NCI-H2227 (cell line): ENCODE results near the gene NOS1.
"Not testable (repeated sequence)": the region's sequence is repeated elsewhere in the genome, so short reads cannot be mapped to it uniquely, and the experiment has no call there.

ENCODE experiments used
- DNase-seq: peaks from one replicate; lab custom pipeline; 2025; ENCODE audit not compliant: unreplicated experiment; lab: John Stamatoyannopoulos, UW

The NOS1 gene

GRCh38 chr12:117210266-117210918 is 151.0 kb downstream of the NOS1 start:
- DNase-seq, result no peak

- no peak for DNase-seq
Measured at GRCh38 chr12:117209626-117210025, 151.8 kb downstream of the NOS1 start.

- no peak for DNase-seq
Measured at GRCh38 chr12:117208811-117209455, 152.5 kb downstream of the NOS1 start.

GRCh38 chr12:117208206-117208605 is 153.2 kb downstream of the NOS1 start:
- no peak for DNase-seq

GRCh38 chr12:117207675-117208074 is 153.8 kb downstream of the NOS1 start:
- no peak for DNase-seq

- no peak for DNase-seq
Measured at GRCh38 chr12:117202556-117202955, 158.9 kb downstream of the NOS1 start.

- DNase-seq, result no peak
Measured at GRCh38 chr12:117202033-117202432, 159.4 kb downstream of the NOS1 start.

- DNase-seq, result not testable (repeated sequence)
Measured at GRCh38 chr12:117199956-117200744, 161.3 kb downstream of the NOS1 start.

- DNase-seq, result not testable (repeated sequence)
Measured at GRCh38 chr12:117196334-117196733, 165.1 kb downstream of the NOS1 start.

GRCh38 chr12:117195027-117195426 is 166.4 kb downstream of the NOS1 start:
- not testable (repeated sequence) for DNase-seq

GRCh38 chr12:117193903-117194302 is 167.5 kb downstream of the NOS1 start:
- DNase-seq, result no peak

GRCh38 chr12:117192581-117192980 is 168.8 kb downstream of the NOS1 start:
- DNase-seq, result not testable (repeated sequence)

- DNase-seq, result no peak
Measured at GRCh38 chr12:117192057-117192456, 169.4 kb downstream of the NOS1 start.

GRCh38 chr12:117190210-117190781 is 171.1 kb downstream of the NOS1 start, which contains the start of gene FBXO21:
FBXO21 (minus strand) TSS chr12:117190470; CDS start chr12:117190456, 14 bp downstream.
- DNase-seq, result peak; percentile 97

- DNase-seq, result peak; percentile 64
Measured at GRCh38 chr12:117189725-117190209, 171.7 kb downstream of the NOS1 start.

GRCh38 chr12:117188961-117189724 is 172.3 kb downstream of the NOS1 start:
- peak; percentile 37 for DNase-seq

GRCh38 chr12:117188121-117188665 is 173.2 kb downstream of the NOS1 start:
- no peak for DNase-seq

- DNase-seq, result peak; percentile 22
Measured at GRCh38 chr12:117187421-117187820, 174.0 kb downstream of the NOS1 start.

- no peak for DNase-seq
Measured at GRCh38 chr12:117182866-117183265, 178.6 kb downstream of the NOS1 start.

GRCh38 chr12:117181468-117181843 is 180.0 kb downstream of the NOS1 start:
- DNase-seq, result not testable (repeated sequence)
